Fibroblast of lung (primary cell): ENCODE results near the gene KCTD16.

Source experiments
- CTCF ChIP-seq, 2 donors: IDR thresholded peaks in 1 of 2; conservative IDR thresholded peaks in 1 of 2; 1 replicate in 1 of 2; 2 replicates in 1 of 2; pipeline ENCODE4 v1.5.1; 2011 to 2012; ENCODE audit warnings: low read length in 2 of 2, control low read depth in 1 of 2, inconsistent platforms in 1 of 2, low read depth in 1 of 2, mild to moderate bottlenecking in 1 of 2
- EZH2 ChIP-seq: IDR thresholded peaks from 2 replicates; pipeline ENCODE4 v1.5.1; 2012; ENCODE audit warnings: low read length, control low read depth, mild to moderate bottlenecking; ENCODE audit errors: missing control alignments

- TF ChIP-seq CTCF (conservative IDR thresholded peaks at IDR 0.05 in 1 of 2, IDR thresholded peaks at IDR 0.05 in 1 of 2; ENCODE audit: low read depth in 1 of 2, low read length in 2 of 2) (no peak), EZH2 (no peak)
Measured at GRCh38 chr5:144421411-144421810, 250.7 kb downstream of the KCTD16 start.
